ENCODE results near the gene PRR13.

The PRR13 gene

DNA sequence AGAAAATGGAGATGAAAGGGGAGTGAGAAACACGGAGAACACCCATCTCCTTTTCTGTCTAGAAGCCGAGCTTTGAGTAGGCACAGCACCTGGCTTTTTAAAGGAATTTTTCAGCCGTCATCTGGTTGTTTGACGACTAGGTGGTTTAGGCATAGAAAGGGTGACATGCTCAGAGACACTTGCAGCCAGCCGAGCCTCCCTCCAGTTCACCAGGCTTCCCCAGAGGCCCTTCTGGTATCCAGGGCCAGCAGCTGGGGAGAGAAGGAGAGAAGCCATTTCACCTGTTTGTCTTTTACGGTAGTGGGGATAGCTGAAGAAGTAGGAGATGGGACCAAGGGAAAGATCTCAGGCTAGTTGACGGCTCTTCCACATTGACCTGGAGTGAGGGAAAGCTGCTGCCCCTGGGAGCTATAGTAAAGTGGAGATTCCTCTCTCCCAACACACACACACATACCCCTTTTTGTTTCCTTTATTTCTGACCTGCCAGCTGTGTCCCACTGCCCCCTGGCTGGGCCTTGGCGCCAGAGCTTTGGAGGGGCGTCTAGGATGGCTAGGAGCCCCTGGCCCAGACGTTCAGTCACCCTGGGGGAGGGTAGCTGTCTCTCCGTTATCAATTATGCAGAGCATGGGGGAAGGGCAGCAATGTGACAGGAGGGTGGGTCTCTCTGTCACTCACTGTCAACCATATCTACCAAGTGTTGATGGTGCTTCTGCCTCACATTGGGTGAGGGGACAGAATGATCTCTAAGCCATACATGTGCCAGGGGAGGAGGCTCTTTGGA is 52.3 kb downstream of the PRR13 start:
- H3K9ac ChIP-seq (ENCODE audit: low read length), result peak overlapping the region; percentile 35
- no peaks in the 10 kb centered on the region for H3K36me3 ChIP-seq (ENCODE audit: control insufficient read depth, insufficient read depth, low read length)
- peak overlapping the region; percentile 83 for H3K27ac ChIP-seq (ENCODE audit: low read depth, low read length)
- H3K4me3 ChIP-seq (ENCODE audit: low read length), result peak overlapping the region; percentile 73
- H3K4me1 ChIP-seq (ENCODE audit: control insufficient read depth, insufficient read depth, low read length), result peaks cover 9% of the 10 kb centered on the region
- H3K27me3 ChIP-seq (ENCODE audit: control insufficient read depth, insufficient read depth, low read length), result no peaks in the 10 kb centered on the region
